Fibroblast of villous mesenchyme (primary cell): Measurements from ENCODE around the gene ORM2. TPM values are rescaled to one million over a fixed set of nuclear protein-coding genes. Genes with fewer than 3 reads are reported as not detected.

ENCODE experiments used
- DNase-seq: peaks from one replicate; pipeline ENCODE4 v3.0.0-alpha.2; 2010; ENCODE audit warnings: low read depth
- H3K4me3 ChIP-seq: 2 replicates; pipeline ENCODE4 v1.5.1; 2011; ENCODE audit warnings: low read depth, mild to moderate bottlenecking, low read length
- total RNA-seq: library from RNA; depleted of rRNA; stranded (reverse); fragments of >200 nt; gene quantifications from 2 replicates; pipeline ENCODE4 v1.2.3, GENCODE V29; 2012
- TF ChIP-seq, protein P1 (sequence below): IDR thresholded peaks from 2 replicates; pipeline ENCODE4 v1.5.1; 2012; ENCODE audit warnings: low read depth, mild to moderate bottlenecking, low read length; ENCODE audit not compliant: insufficient read depth

ORM2 gene
- total RNA-seq, 1 donor: not detected

DNA sequence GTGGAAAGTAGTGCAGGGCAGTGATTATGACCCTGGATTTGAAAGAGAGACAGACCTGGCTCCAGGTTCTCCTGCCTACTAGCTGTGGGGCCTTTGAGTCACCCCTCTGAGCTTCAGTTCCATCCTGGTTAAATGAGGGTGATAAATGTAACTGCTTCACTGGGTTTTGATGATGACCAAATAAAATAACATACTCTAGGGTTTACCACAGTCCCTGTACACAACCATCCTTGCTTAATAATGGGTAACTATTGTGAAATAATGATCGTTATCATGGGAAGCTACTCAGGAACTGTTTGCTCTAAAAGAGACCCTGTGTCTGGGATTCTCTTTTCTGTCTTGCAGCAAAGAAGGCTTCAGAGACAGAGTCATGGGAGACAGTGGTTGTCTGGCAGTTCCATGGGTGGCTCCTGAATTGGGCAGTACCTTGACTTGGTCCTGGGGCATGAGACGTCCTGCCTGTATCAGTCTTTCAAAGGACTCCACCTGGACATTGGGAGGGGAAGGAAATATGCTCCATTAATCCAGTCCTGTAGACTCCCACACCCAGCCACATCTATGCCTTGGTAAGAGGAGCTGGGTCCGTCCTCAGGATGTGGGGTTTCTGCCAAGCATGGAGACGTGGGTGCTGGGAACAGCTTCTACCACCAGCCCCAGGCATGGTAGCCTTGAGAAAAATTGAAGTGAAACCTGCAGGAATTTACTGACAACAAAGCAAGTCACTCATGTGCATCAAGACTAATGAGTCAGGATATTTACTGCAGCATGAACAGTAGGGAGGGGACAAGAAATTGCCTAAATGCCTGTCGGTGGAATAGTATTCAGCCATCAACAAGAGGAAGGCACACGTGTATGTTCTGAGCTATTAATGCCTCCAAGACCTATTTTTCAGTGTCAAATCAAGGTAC is 34.7 kb downstream of the ORM2 start:
- peak; percentile 97 for DNase-seq
- TF ChIP-seq, protein P1, sequence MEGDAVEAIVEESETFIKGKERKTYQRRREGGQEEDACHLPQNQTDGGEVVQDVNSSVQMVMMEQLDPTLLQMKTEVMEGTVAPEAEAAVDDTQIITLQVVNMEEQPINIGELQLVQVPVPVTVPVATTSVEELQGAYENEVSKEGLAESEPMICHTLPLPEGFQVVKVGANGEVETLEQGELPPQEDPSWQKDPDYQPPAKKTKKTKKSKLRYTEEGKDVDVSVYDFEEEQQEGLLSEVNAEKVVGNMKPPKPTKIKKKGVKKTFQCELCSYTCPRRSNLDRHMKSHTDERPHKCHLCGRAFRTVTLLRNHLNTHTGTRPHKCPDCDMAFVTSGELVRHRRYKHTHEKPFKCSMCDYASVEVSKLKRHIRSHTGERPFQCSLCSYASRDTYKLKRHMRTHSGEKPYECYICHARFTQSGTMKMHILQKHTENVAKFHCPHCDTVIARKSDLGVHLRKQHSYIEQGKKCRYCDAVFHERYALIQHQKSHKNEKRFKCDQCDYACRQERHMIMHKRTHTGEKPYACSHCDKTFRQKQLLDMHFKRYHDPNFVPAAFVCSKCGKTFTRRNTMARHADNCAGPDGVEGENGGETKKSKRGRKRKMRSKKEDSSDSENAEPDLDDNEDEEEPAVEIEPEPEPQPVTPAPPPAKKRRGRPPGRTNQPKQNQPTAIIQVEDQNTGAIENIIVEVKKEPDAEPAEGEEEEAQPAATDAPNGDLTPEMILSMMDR: no peak
- H3K4me3 ChIP-seq: no peak overlapping the region

- TF ChIP-seq, protein P1: no peak
- DNase-seq: no peak
Observed at GRCh38 chr9:114365194-114365593, 35.5 kb downstream of the ORM2 start.

DNA sequence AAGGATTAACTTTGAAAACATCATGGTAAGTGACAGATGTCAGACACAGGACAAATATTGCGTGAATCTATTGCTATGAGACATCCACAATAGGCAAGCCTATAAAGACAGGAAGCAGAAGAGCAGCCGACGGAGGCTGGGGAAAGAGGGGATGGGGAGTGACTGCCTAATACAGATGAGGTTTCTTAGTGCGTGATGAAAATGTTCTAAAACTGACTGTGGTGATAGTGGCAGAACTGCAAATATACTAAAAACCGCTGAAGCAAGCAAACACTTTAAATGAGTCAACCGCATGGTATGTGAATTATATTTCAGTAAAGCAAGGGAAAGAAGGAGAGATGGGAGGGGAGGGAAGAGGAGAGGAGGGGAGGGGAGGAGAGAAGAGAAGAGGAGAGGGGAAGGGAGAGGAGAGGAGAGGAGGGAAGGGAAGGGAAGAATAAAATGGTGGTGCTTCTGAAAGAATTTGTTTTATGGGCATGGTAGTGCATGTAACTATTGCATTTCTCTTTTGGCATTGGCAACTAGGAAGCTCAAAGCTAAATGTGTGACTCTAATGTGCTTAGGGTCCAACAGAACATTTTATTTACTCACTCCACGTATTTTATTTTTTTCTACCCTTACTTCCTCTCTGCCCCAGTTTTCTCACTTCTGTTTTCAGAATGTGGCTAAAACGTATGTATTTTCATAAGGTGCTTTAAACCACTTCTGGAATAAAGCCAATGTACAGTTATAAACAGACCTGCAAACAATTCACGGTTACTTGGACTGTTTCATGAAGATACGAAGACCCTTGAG is 36.9 kb downstream of the ORM2 start:
- H3K4me3 ChIP-seq: no peak overlapping the region
- TF ChIP-seq, protein P1: no peak
- peak; percentile 95 for DNase-seq

More at GRCh38 chr9:114365194-114365593, 35.5 kb downstream of the ORM2 start:
- no peak overlapping the region for H3K4me3 ChIP-seq

GRCh38 chr9:114367366-114367765 is 37.7 kb downstream of the ORM2 start:
- TF ChIP-seq, protein P1: no peak
- no peak overlapping the region for H3K4me3 ChIP-seq
- no peak for DNase-seq

DNA sequence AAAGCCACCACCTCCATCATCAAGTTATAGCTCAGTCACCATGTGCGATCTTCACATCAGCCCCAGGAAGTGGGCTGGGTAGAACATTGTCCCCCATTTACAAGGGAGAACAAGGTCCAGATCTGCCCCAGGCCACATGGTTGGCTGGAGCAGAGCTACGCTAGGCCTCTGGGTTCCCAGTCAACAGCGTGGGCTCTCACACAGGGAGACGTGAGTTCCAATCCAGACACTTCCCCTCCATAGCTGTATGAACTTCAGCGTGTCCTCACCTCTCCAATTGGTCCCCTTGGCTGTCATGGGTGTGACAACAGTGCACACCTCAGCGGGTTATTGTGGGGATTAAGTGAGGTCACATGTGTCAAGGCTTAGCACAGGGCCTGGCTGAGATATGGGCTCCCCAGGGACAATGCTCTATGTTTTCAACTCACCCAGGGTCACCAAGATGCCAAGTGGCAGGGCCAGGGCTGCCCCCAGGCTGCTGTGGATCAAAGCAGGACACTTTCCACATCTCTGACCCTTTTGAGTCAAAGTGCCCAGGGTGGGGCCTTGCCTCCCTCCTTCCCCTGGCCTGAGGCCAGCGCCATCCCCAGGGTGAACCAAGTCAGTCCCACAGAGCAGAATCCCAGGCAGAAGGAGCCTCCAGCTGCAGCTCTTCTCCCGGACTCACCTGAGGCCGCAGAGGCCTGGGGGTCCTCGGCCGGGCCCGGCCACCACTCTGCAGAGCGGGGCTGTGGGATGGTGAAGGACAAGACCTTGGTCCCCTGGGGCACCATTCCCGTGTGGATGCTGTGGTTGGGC is 38.3 kb downstream of the ORM2 start:
- TF ChIP-seq, protein P1: no peak
- no peak overlapping the region for H3K4me3 ChIP-seq
- no peak for DNase-seq
